K562 treated with DMSO at 1 percent for 48 hours (cell line): ENCODE results near the gene PSMB2. TPM values are rescaled to one million over a fixed set of nuclear protein-coding genes. Genes with fewer than 3 reads are reported as not detected.

ENCODE experiments used
- total RNA-seq: library from RNA; unstranded; fragments of 300-600 nt; gene quantifications from 2 replicates; pipeline ENCODE4 v1.2.3, GENCODE V29; 2022; ENCODE audit warnings: low replicate concordance; ENCODE audit errors: extremely low read depth

PSMB2 gene
- not detected in 2 replicates for total RNA-seq

DNA sequence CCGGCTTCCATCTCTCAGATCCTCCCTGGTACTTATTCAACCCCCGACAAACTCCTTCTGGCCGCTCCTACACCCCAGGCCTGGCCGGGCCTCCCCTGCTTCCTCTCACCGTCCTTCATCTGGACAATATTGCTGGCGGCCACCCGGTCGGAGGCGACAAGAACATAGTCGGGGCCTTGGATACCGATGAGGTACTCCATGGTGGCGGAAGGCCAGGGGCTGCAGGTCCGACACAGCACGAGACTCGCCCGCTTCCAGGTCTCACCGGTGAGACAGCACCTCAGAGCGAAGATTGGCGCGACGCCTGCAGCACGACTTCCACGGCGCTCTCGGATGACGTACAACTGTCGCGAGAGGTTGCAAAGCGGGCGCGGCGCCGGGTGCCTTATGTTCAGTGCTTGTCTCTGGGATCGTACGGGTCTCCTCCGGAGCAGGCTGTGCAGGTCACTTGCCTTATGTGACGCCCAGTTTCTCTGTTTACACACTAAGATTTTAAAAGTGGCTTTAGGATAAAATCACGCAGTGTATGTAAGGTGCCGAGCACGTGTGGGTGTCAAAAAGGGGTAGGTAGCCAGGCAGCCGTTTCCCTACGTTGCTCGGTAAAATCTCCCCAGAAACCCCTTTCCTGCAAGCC is at the start of gene PSMB2:
PSMB2 (minus strand) TSS at position 294 of the 634 bp plus-strand sequence; CDS start at position 200, 94 bp downstream.

GRCh38 chr1:35573198-35574124 is 67.9 kb downstream of the PSMB2 start, which contains the start of gene TFAP2E:
TFAP2E (plus strand) TSS chr1:35573314; CDS start chr1:35573578, 264 bp downstream.

DNA sequence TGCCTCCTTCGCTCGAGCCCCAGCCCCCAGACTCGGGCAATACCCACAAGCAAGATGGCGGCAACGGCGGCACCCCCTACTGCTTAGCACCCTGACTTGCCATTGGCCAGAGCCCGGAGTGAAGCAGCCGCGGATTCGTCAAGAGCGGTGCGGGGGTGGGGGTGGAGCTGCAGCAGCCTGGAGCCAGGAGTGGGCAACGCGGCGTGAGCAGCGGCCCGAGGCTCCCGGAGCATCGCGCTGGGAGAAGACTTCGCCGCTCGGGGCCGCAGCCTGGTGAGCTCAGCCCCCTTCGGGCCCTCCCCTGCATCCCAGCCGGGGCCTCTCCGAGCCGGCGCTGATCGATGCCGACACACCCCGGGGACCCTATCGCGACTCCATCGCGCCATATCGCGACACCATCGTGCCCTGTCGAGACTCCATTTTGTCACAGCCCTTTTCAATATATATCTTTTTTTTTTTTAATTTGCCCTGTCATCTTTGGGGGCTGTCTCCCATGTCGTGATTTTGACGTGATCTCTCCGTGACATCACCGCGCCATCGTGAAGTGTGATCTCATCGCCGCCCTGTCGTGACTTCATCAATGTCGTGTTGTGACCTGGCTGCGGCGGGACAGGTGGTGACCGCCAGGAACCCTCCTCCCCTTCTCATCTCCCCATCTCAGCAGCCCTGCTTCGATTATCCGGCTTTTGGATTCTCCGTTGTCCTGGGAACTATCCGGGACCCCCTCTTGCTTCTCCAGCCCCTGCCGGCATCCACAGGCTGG is 83.5 kb downstream of the PSMB2 start, which contains the start of gene NCDN:
NCDN (plus strand) TSS at position 189 of the 763 bp plus-strand sequence; CDS start at position 581, 392 bp downstream.

DNA sequence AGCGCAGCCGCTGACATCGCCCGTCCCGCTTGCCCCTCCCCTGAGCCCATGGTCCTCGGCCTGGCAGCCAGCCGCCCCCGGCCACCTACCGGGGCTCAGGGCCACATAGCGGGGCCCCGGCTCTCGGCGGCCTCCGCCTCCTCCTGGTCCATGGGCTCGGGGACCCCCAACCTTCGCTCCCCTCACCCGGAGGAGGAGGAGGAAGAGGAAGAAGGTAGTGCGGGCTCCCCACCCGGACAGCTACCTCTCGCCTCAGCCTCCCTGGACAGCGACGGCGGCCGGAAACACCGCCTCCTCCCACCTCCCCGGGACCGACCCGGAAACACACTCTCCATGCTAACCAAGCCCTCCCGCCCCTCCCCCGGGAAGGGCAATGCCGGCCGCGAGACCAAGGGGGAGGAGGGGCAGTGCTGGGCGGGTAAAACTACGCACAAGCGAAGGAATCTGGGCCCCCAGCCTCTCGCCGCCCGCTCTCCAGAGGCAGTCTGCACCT is 84.2 kb downstream of the PSMB2 start, which contains the start of gene KIAA0319L:
KIAA0319L (minus strand) TSS at position 286 of the 493 bp plus-strand sequence. CDS start 2,912 bp downstream, outside the sequence.

Other genes starting within 250 kb of the PSMB2 start
- gene KIAA0319L, start 84.1 kb downstream of the PSMB2 start, total RNA-seq: not detected in 2 replicates
- not detected in 2 replicates for gene NCDN, start 83.7 kb downstream of the PSMB2 start, total RNA-seq
- not detected in 2 replicates for gene TFAP2E, start 68.2 kb downstream of the PSMB2 start, total RNA-seq
- not detected in 2 replicates for gene C1orf216, start 77.4 kb upstream of the PSMB2 start, total RNA-seq
- not detected in 2 replicates for gene CLSPN, start 128.5 kb upstream of the PSMB2 start, total RNA-seq
- not detected in 2 replicates for gene AGO4, start 166.5 kb upstream of the PSMB2 start, total RNA-seq
- gene AGO1, start 241.7 kb upstream of the PSMB2 start, total RNA-seq: not detected in 2 replicates